22Rv1 (cell line): ENCODE results near the gene IL20RA.

Experiments used
- H3K27ac ChIP-seq: fragments of 450-650 bp; 2 replicates; pipeline ENCODE4 v1.5.1; 2017
- CTCF ChIP-seq: fragments of 450-650 bp; IDR thresholded peaks from 2 replicates; pipeline ENCODE4 v1.5.1; 2017; ENCODE audit warnings: mild to moderate bottlenecking
- ZFX ChIP-seq: fragments of 450-650 bp; IDR thresholded peaks from 2 replicates; pipeline ENCODE4 v1.6.1; 2017; ENCODE audit warnings: antibody characterized with exemption, borderline replicate concordance

IL20RA gene

GRCh38 chr6:136992113-136992512 is 52.7 kb downstream of the IL20RA start:
- TF ChIP-seq ZFX (no peak), CTCF (no peak)
- H3K27ac ChIP-seq, result no peak overlapping the region

GRCh38 chr6:136991646-136992045 is 53.1 kb downstream of the IL20RA start:
- TF ChIP-seq ZFX (no peak), CTCF (no peak)
- no peak overlapping the region for H3K27ac ChIP-seq

- no peak overlapping the region for H3K27ac ChIP-seq
- TF ChIP-seq CTCF, result no peak
- TF ChIP-seq ZFX, result no peak
These were observed 54.0 kb downstream of the IL20RA start for GRCh38 chr6:136990754-136991153.

GRCh38 chr6:136990242-136990578 is 54.6 kb downstream of the IL20RA start:
- TF ChIP-seq CTCF (no peak), ZFX (no peak)
- H3K27ac ChIP-seq, result no peak overlapping the region

- H3K27ac ChIP-seq, result no peak overlapping the region
- TF ChIP-seq ZFX (no peak), CTCF (no peak)
These were observed 55.1 kb downstream of the IL20RA start for GRCh38 chr6:136989571-136990241.

GRCh38 chr6:136987526-136987925 is 57.2 kb downstream of the IL20RA start:
- no peak overlapping the region for H3K27ac ChIP-seq
- TF ChIP-seq ZFX, result no peak
- no peak for TF ChIP-seq CTCF

GRCh38 chr6:136985502-136985901 is 59.3 kb downstream of the IL20RA start:
- no peak overlapping the region for H3K27ac ChIP-seq
- TF ChIP-seq ZFX, result no peak
- no peak for TF ChIP-seq CTCF
